ENCODE data around the gene PNPLA1. TPM values are rescaled to one million over a fixed set of nuclear protein-coding genes. Genes with fewer than 3 reads are reported as not detected.

The PNPLA1 gene
- total RNA-seq, 1 donor from 2014 or later, result not detected

DNA sequence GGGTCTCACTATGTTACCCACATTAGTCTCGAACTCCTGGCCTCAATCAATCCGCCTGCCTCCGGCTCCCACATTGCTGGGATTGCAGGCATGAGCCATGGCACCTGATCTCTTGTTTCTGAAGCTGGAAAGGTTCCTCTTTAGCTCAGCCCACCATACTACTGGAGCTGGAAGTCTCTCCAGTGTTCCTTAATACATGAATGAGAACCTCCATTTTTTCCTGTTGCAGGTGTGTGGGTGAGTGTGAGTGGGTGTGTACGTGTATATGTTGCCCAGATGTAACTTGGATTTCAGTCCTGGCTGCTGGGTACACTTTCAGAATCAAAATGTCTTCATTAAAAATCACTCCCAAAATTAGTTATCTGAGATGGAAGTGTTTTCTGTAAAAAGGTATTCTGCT, 11.1 kb downstream of the PNPLA1 start:
- DNase-seq (ENCODE audit: low spot score), result no peak
- no peaks in the 10 kb centered on the region for H3K36me3 Mint-ChIP-seq

GRCh38 chr6:36283608-36284007, 13.7 kb downstream of the PNPLA1 start:
- no peaks in the 10 kb centered on the region for H3K9me3 Mint-ChIP-seq
- peaks cover 9% of the 10 kb centered on the region for H3K27me3 Mint-ChIP-seq (ENCODE audit: insufficient read depth, low read depth)
- H3K4me1 Mint-ChIP-seq, result peaks cover 12% of the 10 kb centered on the region
- H3K4me3 Mint-ChIP-seq, result no peak overlapping the region
- Histone ChIP-seq H3K27ac (no peak overlapping the region), H3K27me3 (peaks cover 52% of the 10 kb centered on the region), H3F3A (ENCODE audit: low read depth) (no peaks in the 10 kb centered on the region), H3K4me2 (no peak overlapping the region), H3K36me3 (no peaks in the 10 kb centered on the region), H3K79me2 (ENCODE audit: low read depth) (no peaks in the 10 kb centered on the region), H4K20me1 (ENCODE audit: low read depth) (no peaks in the 10 kb centered on the region), H3K4me1 (peaks cover 7% of the 10 kb centered on the region), H3K4me3 (no peak overlapping the region), H2AFZ (replicated peaks) (no peak overlapping the region), H3K9me3 (ENCODE audit: low read depth) (no peaks in the 10 kb centered on the region), H3K9ac (no peak overlapping the region)
- no peaks in the 10 kb centered on the region for H3K36me3 Mint-ChIP-seq
- TF ChIP-seq EZH2 (IDR thresholded peaks at IDR 0.05) (no peak), EZH2phosphoT487 (IDR thresholded peaks at IDR 0.05) (no peak)
- no peak overlapping the region for H3K27ac Mint-ChIP-seq
- no peak for DNase-seq (ENCODE audit: low spot score)

More for the DNA sequence above, 11.1 kb downstream of the PNPLA1 start:
- no peaks in the 10 kb centered on the region for H3K79me2 ChIP-seq (ENCODE audit: low read depth)
- no peak overlapping the region for H3K4me3 Mint-ChIP-seq
- H2AFZ ChIP-seq (replicated peaks), result no peak overlapping the region
- H3K27me3 Mint-ChIP-seq (ENCODE audit: insufficient read depth, low read depth), result peaks cover 9% of the 10 kb centered on the region
- no peaks in the 10 kb centered on the region for H3K36me3 ChIP-seq
- no peaks in the 10 kb centered on the region for H4K20me1 ChIP-seq (ENCODE audit: low read depth)
- no peaks in the 10 kb centered on the region for H3K9me3 Mint-ChIP-seq
- H3K27me3 ChIP-seq, result peaks cover 39% of the 10 kb centered on the region
- H3K4me1 ChIP-seq, result peaks cover 7% of the 10 kb centered on the region
- H3K4me1 Mint-ChIP-seq, result peaks cover 12% of the 10 kb centered on the region
- no peaks in the 10 kb centered on the region for H3K9me3 ChIP-seq (ENCODE audit: low read depth)
- H3K4me2 ChIP-seq, result no peak overlapping the region
- no peak overlapping the region for H3K4me3 ChIP-seq
- no peak overlapping the region for H3K27ac ChIP-seq
- no peak overlapping the region for H3K27ac Mint-ChIP-seq
- TF ChIP-seq EZH2phosphoT487 (IDR thresholded peaks at IDR 0.05), result no peak
- TF ChIP-seq, protein P1, sequence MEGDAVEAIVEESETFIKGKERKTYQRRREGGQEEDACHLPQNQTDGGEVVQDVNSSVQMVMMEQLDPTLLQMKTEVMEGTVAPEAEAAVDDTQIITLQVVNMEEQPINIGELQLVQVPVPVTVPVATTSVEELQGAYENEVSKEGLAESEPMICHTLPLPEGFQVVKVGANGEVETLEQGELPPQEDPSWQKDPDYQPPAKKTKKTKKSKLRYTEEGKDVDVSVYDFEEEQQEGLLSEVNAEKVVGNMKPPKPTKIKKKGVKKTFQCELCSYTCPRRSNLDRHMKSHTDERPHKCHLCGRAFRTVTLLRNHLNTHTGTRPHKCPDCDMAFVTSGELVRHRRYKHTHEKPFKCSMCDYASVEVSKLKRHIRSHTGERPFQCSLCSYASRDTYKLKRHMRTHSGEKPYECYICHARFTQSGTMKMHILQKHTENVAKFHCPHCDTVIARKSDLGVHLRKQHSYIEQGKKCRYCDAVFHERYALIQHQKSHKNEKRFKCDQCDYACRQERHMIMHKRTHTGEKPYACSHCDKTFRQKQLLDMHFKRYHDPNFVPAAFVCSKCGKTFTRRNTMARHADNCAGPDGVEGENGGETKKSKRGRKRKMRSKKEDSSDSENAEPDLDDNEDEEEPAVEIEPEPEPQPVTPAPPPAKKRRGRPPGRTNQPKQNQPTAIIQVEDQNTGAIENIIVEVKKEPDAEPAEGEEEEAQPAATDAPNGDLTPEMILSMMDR (IDR thresholded peaks at IDR 0.05), result no peak
- no peak for TF ChIP-seq EZH2 (IDR thresholded peaks at IDR 0.05)
- H3F3A ChIP-seq (ENCODE audit: low read depth), result no peaks in the 10 kb centered on the region
- H3K9ac ChIP-seq, result no peak overlapping the region

DNA sequence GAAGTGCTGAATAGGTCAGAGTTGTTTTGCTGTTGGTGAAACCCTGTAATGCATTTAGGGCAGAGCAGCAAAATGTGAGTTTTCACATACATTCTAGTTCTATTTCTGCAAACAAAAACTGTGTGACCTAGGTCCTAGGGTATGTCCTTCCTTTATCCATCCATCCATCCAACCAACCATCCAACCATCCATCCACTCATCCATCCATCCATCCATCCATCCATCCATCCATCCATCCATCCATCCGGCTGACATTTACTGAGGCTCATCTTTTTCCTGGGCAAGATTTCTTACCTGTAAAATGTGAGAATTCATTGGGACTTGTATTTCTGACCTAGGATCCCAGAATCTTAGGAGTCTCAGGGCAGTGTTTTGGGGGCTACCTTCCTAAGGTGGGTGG, 14.5 kb downstream of the PNPLA1 start:
- Histone ChIP-seq H3K9me3 (ENCODE audit: low read depth) (no peaks in the 10 kb centered on the region), H3F3A (ENCODE audit: low read depth) (no peaks in the 10 kb centered on the region), H3K27me3 (peaks cover 52% of the 10 kb centered on the region), H3K9ac (no peak overlapping the region), H3K4me3 (no peak overlapping the region), H4K20me1 (ENCODE audit: low read depth) (no peaks in the 10 kb centered on the region), H3K79me2 (ENCODE audit: low read depth) (no peaks in the 10 kb centered on the region), H3K36me3 (no peaks in the 10 kb centered on the region), H3K27ac (no peak overlapping the region), H2AFZ (replicated peaks) (no peak overlapping the region), H3K4me2 (no peak overlapping the region), H3K4me1 (peaks cover 7% of the 10 kb centered on the region)
- Mint-ChIP-seq H3K36me3 (no peaks in the 10 kb centered on the region), H3K9me3 (no peaks in the 10 kb centered on the region), H3K4me1 (peaks cover 12% of the 10 kb centered on the region), H3K27me3 (ENCODE audit: insufficient read depth, low read depth) (peaks cover 9% of the 10 kb centered on the region), H3K27ac (no peak overlapping the region), H3K4me3 (no peak overlapping the region)
- DNase-seq (ENCODE audit: low spot score), result no peak
- no peak for TF ChIP-seq EZH2 (IDR thresholded peaks at IDR 0.05)
- TF ChIP-seq EZH2phosphoT487 (IDR thresholded peaks at IDR 0.05), result no peak
- TF ChIP-seq, protein P1 (IDR thresholded peaks at IDR 0.05), result no peak

GRCh38 chr6:36285187-36285671, 15.4 kb downstream of the PNPLA1 start:
- no peak overlapping the region for H3K27ac ChIP-seq
- TF ChIP-seq, protein P1 (IDR thresholded peaks at IDR 0.05), result peak; percentile 50
- TF ChIP-seq EZH2 (IDR thresholded peaks at IDR 0.05) (no peak), EZH2phosphoT487 (IDR thresholded peaks at IDR 0.05) (no peak)
- H3K27me3 ChIP-seq, result peaks cover 52% of the 10 kb centered on the region
- no peaks in the 10 kb centered on the region for H3F3A ChIP-seq (ENCODE audit: low read depth)
- H3K4me1 ChIP-seq, result peaks cover 7% of the 10 kb centered on the region
- peaks cover 12% of the 10 kb centered on the region for H3K4me1 Mint-ChIP-seq
- peaks cover 9% of the 10 kb centered on the region for H3K27me3 Mint-ChIP-seq (ENCODE audit: insufficient read depth, low read depth)
- H2AFZ ChIP-seq (replicated peaks), result no peak overlapping the region
- no peaks in the 10 kb centered on the region for H3K36me3 Mint-ChIP-seq
- peak; percentile 87 for DNase-seq (ENCODE audit: low spot score)
- no peaks in the 10 kb centered on the region for H3K9me3 ChIP-seq (ENCODE audit: low read depth)
- H3K27ac Mint-ChIP-seq, result no peak overlapping the region
- no peaks in the 10 kb centered on the region for H4K20me1 ChIP-seq (ENCODE audit: low read depth)
- H3K4me3 Mint-ChIP-seq, result no peak overlapping the region
- H3K9me3 Mint-ChIP-seq, result no peaks in the 10 kb centered on the region
- peak overlapping the region; percentile 56 for H3K4me2 ChIP-seq
- H3K4me3 ChIP-seq, result no peak overlapping the region
- H3K79me2 ChIP-seq (ENCODE audit: low read depth), result no peaks in the 10 kb centered on the region
- no peak overlapping the region for H3K9ac ChIP-seq
- no peaks in the 10 kb centered on the region for H3K36me3 ChIP-seq

All from neural progenitor cell (in vitro differentiated cells).